GM12892 (cell line): ENCODE data around the gene SRCIN1.

Source experiments
- POLR2A ChIP-seq: IDR thresholded peaks from 2 replicates; pipeline ENCODE4 v1.6.1; 2011; ENCODE audit warnings: low read depth, low read length, control low read depth
- POLR2AphosphoS5 ChIP-seq: IDR thresholded peaks from 2 replicates; pipeline ENCODE4 v1.6.1; 2011; ENCODE audit warnings: low read depth, low read length, control low read depth
- TAF1 ChIP-seq: IDR thresholded peaks from 2 replicates; pipeline ENCODE4 v1.6.1; 2011; ENCODE audit warnings: low read depth, mild to moderate bottlenecking, control low read depth, low read length, borderline replicate concordance

- no peak for TF ChIP-seq POLR2AphosphoS5
- TF ChIP-seq POLR2A: no peak
- TF ChIP-seq TAF1: no peak
These were observed 19.0 kb downstream of the SRCIN1 start for GRCh38 chr17:38586788-38587187.
